SU-DHL-6 (cell line): Measurements from ENCODE around the gene EPB41L4B.

Source experiments
- CTCF ChIP-seq: fragments of 200-600 bp; sonication (generic); IDR thresholded peaks from one replicate; pipeline ENCODE4 v1.5.1; 2017; ENCODE audit warnings: antibody characterized with exemption, mild to moderate bottlenecking, low read length, moderate library complexity; ENCODE audit not compliant: insufficient read depth, poor library complexity, severe bottlenecking
- EZH2phosphoT487 ChIP-seq: fragments of 200-600 bp; sonication (generic), shearing (Covaris generic); conservative IDR thresholded peaks from 2 replicates; pipeline ENCODE4 v1.6.1; 2018; ENCODE audit warnings: mild to moderate bottlenecking, antibody characterized with exemption, low read length, moderate library complexity, mixed read lengths

GRCh38 chr9:109168170-109168569 lies 152.7 kb downstream of the EPB41L4B start:
- TF ChIP-seq CTCF: no peak
- TF ChIP-seq EZH2phosphoT487: no peak
